Measurements from ENCODE around the gene ABCG4.
"Not testable (repeated sequence)": the region's sequence is repeated elsewhere in the genome, so short reads cannot be mapped to it uniquely, and the experiment has no call there.

The ABCG4 gene

GRCh38 chr11:119149018-119149785 is at the start of gene ABCG4:
Gene ABCG4, plus strand, starts transcription at chr11:119149052. Its CDS starts 914 bp downstream, at chr11:119149966.
- H3K4me1 Mint-ChIP-seq, result peaks cover 17% of the 10 kb centered on the region
- H3K27ac Mint-ChIP-seq, result no peak within 1 kb of the TSS
- H3K27me3 Mint-ChIP-seq, result peaks cover 87% of the 10 kb centered on the region
- H3K36me3 Mint-ChIP-seq, result no peaks in the 10 kb centered on the region
- H3K9me3 Mint-ChIP-seq, result no peaks in the 10 kb centered on the region
- DNase-seq, result peak; percentile 57
- H3K4me3 Mint-ChIP-seq, result peak within 1 kb of the TSS; percentile 71
- CTCF ChIA-PET, result interaction anchor here (1.1 to 1.5 kb wide), 3 partner anchors 47 to 92 kb away, joined by 3 to 5 read pairs (median 3); partner anchors contain the start of gene CBL

DNA sequence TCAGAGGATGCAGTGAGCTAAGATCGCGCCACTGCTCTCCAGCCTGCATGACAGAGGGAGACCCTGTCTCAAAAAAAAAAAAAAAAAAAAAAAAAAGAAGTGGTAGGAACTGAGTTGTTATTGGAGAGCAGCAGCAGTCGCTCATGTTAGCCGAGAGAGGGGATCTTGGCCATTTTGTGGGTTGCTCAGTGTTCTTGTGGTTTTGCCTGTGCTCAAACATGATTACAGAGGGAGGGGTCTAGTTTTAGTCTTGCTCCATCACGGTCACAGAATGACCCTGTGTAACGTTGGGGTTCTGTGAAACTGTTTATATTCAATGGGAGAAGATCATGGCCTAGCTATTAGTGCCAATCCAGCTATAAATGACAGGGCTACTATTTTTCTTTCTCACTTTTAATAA is 49.1 kb upstream of the ABCG4 start:
- H3K27me3 Mint-ChIP-seq, result peaks cover 9% of the 10 kb centered on the region
- H3K27ac Mint-ChIP-seq, result peak overlapping the region; percentile 64
- H3K36me3 Mint-ChIP-seq, result peaks cover 44% of the 10 kb centered on the region
- H3K9me3 Mint-ChIP-seq, result no peaks in the 10 kb centered on the region
- CTCF ChIA-PET, result interaction anchor here (0.6 to 1.7 kb wide), 5 partner anchors 9 to 61 kb away, joined by 3 to 6 read pairs (median 3); no protein-coding TSS in a partner anchor
- H3K4me1 Mint-ChIP-seq, result peaks cover 70% of the 10 kb centered on the region
- peak overlapping the region; percentile 92 for H3K4me3 Mint-ChIP-seq
- DNase-seq, result no peak

- H3K9me3 Mint-ChIP-seq, result no peaks in the 10 kb centered on the region
- H3K36me3 Mint-ChIP-seq, result peaks cover 37% of the 10 kb centered on the region
- H3K27ac Mint-ChIP-seq, result peak overlapping the region; percentile 98
- no peak for DNase-seq
- peaks cover 69% of the 10 kb centered on the region for H3K4me1 Mint-ChIP-seq
- peaks cover 2% of the 10 kb centered on the region for H3K27me3 Mint-ChIP-seq
- CTCF ChIA-PET, result interaction anchor here (1.7 kb wide), 1 partner anchor 38 kb away, joined by 3 read pairs; no protein-coding TSS in a partner anchor
- H3K4me3 Mint-ChIP-seq, result peak overlapping the region; percentile 92
These were observed 48.4 kb upstream of the ABCG4 start for GRCh38 chr11:119100246-119100970.

- DNase-seq, result no peak
- peak overlapping the region; percentile 98 for H3K27ac Mint-ChIP-seq
- peaks cover 68% of the 10 kb centered on the region for H3K4me1 Mint-ChIP-seq
- H3K4me3 Mint-ChIP-seq, result peak overlapping the region; percentile 92
- peaks cover 32% of the 10 kb centered on the region for H3K36me3 Mint-ChIP-seq
- H3K27me3 Mint-ChIP-seq, result peaks cover 5% of the 10 kb centered on the region
- H3K9me3 Mint-ChIP-seq, result no peaks in the 10 kb centered on the region
- CTCF ChIA-PET, result interaction anchor here (0.9 to 2.3 kb wide), 5 partner anchors 10 to 171 kb away, joined by 3 to 10 read pairs (median 3); no protein-coding TSS in a partner anchor
These were observed 47.7 kb upstream of the ABCG4 start for GRCh38 chr11:119100994-119101758.

- CTCF ChIA-PET, result interaction anchor here (0.7 to 2.3 kb wide), 8 partner anchors 10 to 235 kb away, joined by 3 to 10 read pairs (median 3); partner anchors contain the start of gene NLRX1
- DNase-seq, result peak; percentile 90
- peaks cover 68% of the 10 kb centered on the region for H3K4me1 Mint-ChIP-seq
- peaks cover 25% of the 10 kb centered on the region for H3K36me3 Mint-ChIP-seq
- no peaks in the 10 kb centered on the region for H3K9me3 Mint-ChIP-seq
- H3K27ac Mint-ChIP-seq, result peak within 1 kb of the TSS; percentile 98
- peak within 1 kb of the TSS; percentile 92 for H3K4me3 Mint-ChIP-seq
- peaks cover 5% of the 10 kb centered on the region for H3K27me3 Mint-ChIP-seq
These were observed 47.0 kb upstream of the ABCG4 start, which contains the start of gene DPAGT1 for GRCh38 chr11:119101759-119102423. Gene DPAGT1, minus strand, starts transcription at chr11:119101853. Its CDS starts 198 bp downstream, at chr11:119101655.

DNA sequence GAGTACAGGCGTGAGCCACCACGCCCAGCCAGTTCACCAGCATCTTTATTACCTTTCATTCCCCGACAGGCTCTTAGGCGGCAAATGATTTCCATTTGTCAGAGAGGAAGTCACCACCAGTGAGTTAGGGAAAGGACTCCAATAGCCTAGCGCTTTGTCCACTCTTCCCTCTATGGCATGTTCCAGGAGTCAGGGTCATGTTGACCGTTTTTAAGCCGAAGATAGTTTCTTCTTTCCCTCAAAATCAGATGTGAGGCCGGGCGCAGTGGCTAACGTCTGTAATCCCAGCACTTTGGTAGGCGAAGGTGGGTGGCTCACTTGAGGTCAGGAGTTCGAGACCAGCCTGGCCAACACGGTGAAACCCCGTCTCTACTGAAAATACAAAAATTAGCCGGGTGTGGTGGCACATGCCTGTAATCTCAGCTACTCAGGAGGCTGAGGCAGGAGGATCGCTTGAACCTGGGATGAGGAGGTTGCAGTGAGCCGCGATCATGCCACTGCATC is 45.6 kb upstream of the ABCG4 start:
- CTCF ChIA-PET, result interaction anchor here (1.3 to 2.3 kb wide), 4 partner anchors 38 to 234 kb away, joined by 3 to 10 read pairs (median 4); no protein-coding TSS in a partner anchor
- H3K4me3 Mint-ChIP-seq, result peak overlapping the region; percentile 92
- not testable (repeated sequence) for H3K9me3 Mint-ChIP-seq, H3K27me3 Mint-ChIP-seq, DNase-seq
- H3K4me1 Mint-ChIP-seq, result peaks cover 62% of the 10 kb centered on the region
- peak overlapping the region; percentile 98 for H3K27ac Mint-ChIP-seq
- peaks cover 13% of the 10 kb centered on the region for H3K36me3 Mint-ChIP-seq

DNA sequence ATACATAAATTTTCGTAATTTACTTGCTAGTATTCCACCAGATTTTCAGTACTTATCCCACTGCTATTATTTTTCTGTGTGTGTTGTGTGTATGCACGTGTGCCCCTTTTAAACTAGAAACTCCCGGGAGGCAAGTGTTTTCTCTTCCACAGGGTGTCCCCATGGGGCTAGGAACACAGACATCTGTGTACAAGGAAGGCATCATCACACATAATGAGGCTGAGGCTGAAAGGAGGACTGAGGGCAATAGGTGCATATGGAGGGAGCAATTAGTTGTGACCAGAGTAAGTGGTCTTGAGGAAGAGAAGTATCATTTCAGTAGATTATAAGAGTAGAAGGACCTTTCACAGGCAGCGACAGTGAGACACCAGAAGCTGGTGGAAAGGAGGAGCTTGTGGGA is 45.1 kb upstream of the ABCG4 start:
- peak overlapping the region; percentile 59 for H3K4me3 Mint-ChIP-seq
- peaks cover 5% of the 10 kb centered on the region for H3K27me3 Mint-ChIP-seq
- H3K9me3 Mint-ChIP-seq, result no peaks in the 10 kb centered on the region
- no peak for DNase-seq
- H3K36me3 Mint-ChIP-seq, result peaks cover 13% of the 10 kb centered on the region
- CTCF ChIA-PET, result interaction anchor here (0.6 to 2.3 kb wide), 3 partner anchors 91 to 93 kb away, joined by 3 to 10 read pairs (median 4); no protein-coding TSS in a partner anchor
- H3K4me1 Mint-ChIP-seq, result peaks cover 62% of the 10 kb centered on the region
- peak overlapping the region; percentile 49 for H3K27ac Mint-ChIP-seq

DNA sequence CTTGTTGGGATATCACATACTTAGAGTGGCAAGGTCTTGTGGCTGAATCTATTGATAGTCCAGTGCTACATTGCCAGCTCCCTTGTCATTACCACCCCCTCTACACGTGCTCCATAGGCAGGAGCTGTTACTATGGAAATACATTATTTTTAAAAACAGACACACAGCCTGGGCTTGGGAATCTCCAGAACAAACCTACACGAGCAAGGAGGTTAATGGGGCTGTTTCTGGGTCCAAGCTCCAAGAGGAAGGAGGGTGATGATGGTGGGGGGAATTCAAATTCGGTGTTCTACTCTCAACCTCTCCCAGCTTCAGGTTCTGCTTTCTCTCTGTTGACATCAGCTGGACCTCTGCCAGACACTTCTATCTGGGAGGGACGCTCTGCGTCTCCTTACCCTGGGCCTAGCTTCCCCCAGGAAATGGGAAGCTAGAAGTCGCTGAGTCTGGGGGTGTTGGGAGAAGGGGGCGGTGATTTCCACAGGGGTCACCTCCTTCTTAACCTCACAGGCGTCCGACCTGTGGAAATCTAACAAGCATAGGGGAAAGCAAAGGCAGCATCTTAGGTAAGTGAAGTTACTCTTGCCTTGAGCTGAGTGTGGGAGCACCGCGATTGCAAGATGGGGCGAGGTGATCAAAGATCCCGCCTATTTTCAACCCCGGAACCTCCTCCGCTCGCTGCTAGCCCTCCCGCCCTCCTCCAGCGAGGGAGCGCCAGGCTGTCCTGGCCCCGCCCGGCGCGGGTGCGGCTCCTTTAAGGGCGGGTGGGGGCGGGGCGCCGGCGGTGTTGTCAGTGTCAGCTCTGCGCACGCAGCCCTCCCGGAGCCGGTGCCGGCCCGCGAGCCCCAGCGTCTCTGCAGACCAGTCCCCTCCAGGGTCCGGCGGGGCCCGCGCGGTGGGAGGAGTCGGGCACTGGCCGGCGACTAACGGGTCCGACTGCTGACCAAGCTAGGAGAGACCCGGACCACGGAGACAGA is 42.0 kb upstream of the ABCG4 start, which contains the start of gene C2CD2L:
Gene C2CD2L (plus strand): TSS at position 781 of the 974 bp plus-strand sequence. CDS start 398 bp downstream, outside the sequence.
- Mint-ChIP-seq H3K27ac (peak within 1 kb of the TSS; percentile 88), H3K9me3 (no peaks in the 10 kb centered on the region), H3K4me3 (peak within 1 kb of the TSS; percentile 87), H3K4me1 (peaks cover 69% of the 10 kb centered on the region), H3K36me3 (peaks cover 32% of the 10 kb centered on the region), H3K27me3 (peaks cover 5% of the 10 kb centered on the region)
- CTCF ChIA-PET, result interaction anchor here (0.9 to 1.9 kb wide), 11 partner anchors 9 to 231 kb away, joined by 3 to 13 read pairs (median 3); no protein-coding TSS in a partner anchor
- DNase-seq, result peak; percentile 94

DNA sequence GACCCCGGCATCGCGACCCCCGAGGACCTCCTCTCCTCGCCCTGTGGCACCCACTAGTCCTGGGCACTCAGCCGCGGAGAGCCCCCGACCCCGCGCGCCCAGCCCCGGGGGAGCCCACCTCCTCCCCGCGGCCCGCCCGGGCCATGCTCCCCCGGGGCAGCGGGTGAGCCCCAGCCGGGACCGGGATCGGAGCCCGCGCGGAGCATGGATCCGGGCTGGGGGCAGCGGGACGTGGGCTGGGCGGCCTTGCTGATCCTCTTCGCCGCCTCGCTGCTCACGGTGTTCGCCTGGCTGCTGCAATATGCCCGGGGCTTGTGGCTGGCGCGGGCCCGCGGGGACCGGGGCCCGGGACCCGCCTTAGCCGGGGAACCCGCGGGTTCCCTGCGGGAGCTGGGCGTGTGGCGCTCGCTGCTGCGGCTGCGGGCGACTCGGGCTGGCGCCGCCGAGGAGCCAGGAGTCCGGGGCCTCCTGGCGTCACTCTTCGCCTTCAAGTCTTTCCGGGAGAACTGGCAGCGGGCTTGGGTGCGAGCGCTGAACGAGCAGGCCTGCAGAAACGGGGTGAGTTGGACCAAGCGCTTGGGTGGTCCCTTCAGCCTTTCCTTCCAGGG is 41.2 kb upstream of the ABCG4 start:
- peak overlapping the region; percentile 85 for H3K27ac Mint-ChIP-seq
- CTCF ChIA-PET, result interaction anchor here (1.0 to 2.1 kb wide), 10 partner anchors 8 to 230 kb away, joined by 3 to 8 read pairs (median 4); no protein-coding TSS in a partner anchor
- H3K27me3 Mint-ChIP-seq, result peaks cover 5% of the 10 kb centered on the region
- no peak for DNase-seq
- H3K9me3 Mint-ChIP-seq, result no peaks in the 10 kb centered on the region
- peaks cover 38% of the 10 kb centered on the region for H3K36me3 Mint-ChIP-seq
- H3K4me3 Mint-ChIP-seq, result peak overlapping the region; percentile 87
- peaks cover 62% of the 10 kb centered on the region for H3K4me1 Mint-ChIP-seq

- Mint-ChIP-seq H3K4me1 (peaks cover 62% of the 10 kb centered on the region), H3K4me3 (peak overlapping the region; percentile 87), H3K36me3 (peaks cover 44% of the 10 kb centered on the region), H3K9me3 (no peaks in the 10 kb centered on the region), H3K27ac (peak overlapping the region; percentile 85), H3K27me3 (peaks cover 5% of the 10 kb centered on the region)
- DNase-seq, result peak; percentile 67
- CTCF ChIA-PET, result interaction anchor here (0.8 to 2.2 kb wide), 10 partner anchors 9 to 230 kb away, joined by 3 to 11 read pairs (median 3); no protein-coding TSS in a partner anchor
These were observed 40.6 kb upstream of the ABCG4 start for GRCh38 chr11:119108146-119108856.

DNA sequence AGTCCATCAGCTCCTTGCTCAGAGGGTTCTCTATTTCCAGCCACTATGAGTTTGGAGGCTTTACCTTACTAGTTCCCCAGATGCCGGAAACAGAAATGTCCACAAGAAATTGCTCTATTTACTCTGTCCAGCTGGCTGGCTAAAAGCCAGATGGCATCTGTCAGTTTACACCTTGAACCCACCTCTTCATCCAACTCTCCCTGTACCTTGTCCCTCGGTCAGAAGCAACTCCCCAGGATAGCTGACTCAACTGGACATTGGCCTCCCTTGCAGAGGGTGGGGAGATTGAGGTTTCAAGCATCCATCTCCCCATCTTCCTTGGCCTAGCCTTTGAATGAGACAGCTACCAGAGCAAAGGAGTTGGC is 40.0 kb upstream of the ABCG4 start:
- peak overlapping the region; percentile 85 for H3K27ac Mint-ChIP-seq
- peaks cover 61% of the 10 kb centered on the region for H3K4me1 Mint-ChIP-seq
- H3K27me3 Mint-ChIP-seq, result peaks cover 5% of the 10 kb centered on the region
- peaks cover 48% of the 10 kb centered on the region for H3K36me3 Mint-ChIP-seq
- H3K9me3 Mint-ChIP-seq, result no peaks in the 10 kb centered on the region
- peak overlapping the region; percentile 87 for H3K4me3 Mint-ChIP-seq
- DNase-seq, result no peak
- CTCF ChIA-PET, result interaction anchor here (0.8 to 2.2 kb wide), 11 partner anchors 10 to 245 kb away, joined by 3 to 11 read pairs (median 3); no protein-coding TSS in a partner anchor
